PC-9 (cell line): ENCODE measurements around the gene DLGAP1. TPM values are rescaled to one million over a fixed set of nuclear protein-coding genes. Genes with fewer than 3 reads are reported as not detected.

Experiments
- BruUV-seq: library from RNA; stranded (reverse); fragments of 400-500 nt; replicated peaks from 2 replicates; lab custom pipeline; 2021; lab: Mats Ljungman, UMichigan
- CTCF ChIA-PET: fragments of 300-600 bp; sonication (Branson Sonifier 250); formaldehyde crosslinking; loops from one replicate; lab custom pipeline; 2022; ENCODE audit warnings: antibody characterized with exemption; lab: Charles Lee
- POLR2A ChIA-PET: fragments of 300-600 bp; sonication (Branson Sonifier 250); formaldehyde crosslinking; loops from one replicate; lab custom pipeline; 2022; ENCODE audit warnings: antibody characterized with exemption; ENCODE audit not compliant: unreplicated experiment; lab: Charles Lee
- DNase-seq, 2 experiments: peaks; one replicate each; pipeline versions ENCODE4 v3.0.0 to v3.0.0-alpha.2; 2015 to 2022; ENCODE audit warnings: mixed read lengths in 1 of 2
- H2AFZ ChIP-seq: fragments of 200-600 bp; sonication (generic); 2 replicates; pipeline ENCODE4 v1.8.1; 2017; ENCODE audit warnings: antibody characterized with exemption
- H3F3A ChIP-seq: fragments of 200-600 bp; sonication (generic); 2 replicates; pipeline ENCODE4 v1.8.1; 2017; ENCODE audit warnings: antibody characterized with exemption, mild to moderate bottlenecking, low read depth; ENCODE audit not compliant: insufficient read depth
- H3K27ac ChIP-seq: fragments of 200-600 bp; sonication (generic); 2 replicates; pipeline ENCODE4 v1.6.1; 2016; ENCODE audit warnings: mixed run types
- H3K27me3 ChIP-seq: fragments of 200-600 bp; sonication (generic); 2 replicates; pipeline ENCODE4 v1.6.1; 2016; ENCODE audit warnings: low read depth, mixed run types; ENCODE audit not compliant: insufficient read depth
- H3K36me3 ChIP-seq: fragments of 200-600 bp; sonication (generic); 2 replicates; pipeline ENCODE4 v1.6.1; 2016; ENCODE audit warnings: low read depth, mixed run types
- H3K4me1 ChIP-seq: fragments of 200-600 bp; sonication (generic); replicated peaks from 2 replicates; pipeline ENCODE4 v1.6.1; 2016; ENCODE audit warnings: mixed run types; ENCODE audit not compliant: insufficient read depth
- H3K4me2 ChIP-seq: fragments of 200-600 bp; sonication (generic); 2 replicates; pipeline ENCODE4 v1.6.1; 2017; ENCODE audit warnings: mixed run types
- H3K4me3 ChIP-seq: fragments of 200-600 bp; sonication (generic); 2 replicates; pipeline ENCODE4 v1.6.1; 2016; ENCODE audit warnings: mixed run types
- H3K79me2 ChIP-seq: fragments of 200-600 bp; sonication (generic); 2 replicates; pipeline ENCODE4 v1.6.1; 2017; ENCODE audit warnings: low read depth, mixed run types
- H3K9me2 ChIP-seq: fragments of 200-600 bp; sonication (generic); 2 replicates; pipeline ENCODE4 v1.8.1; 2017; ENCODE audit warnings: mild to moderate bottlenecking; ENCODE audit not compliant: insufficient read depth
- H3K9me3 ChIP-seq: fragments of 200-600 bp; sonication (generic); 2 replicates; pipeline ENCODE4 v1.8.1; 2016; ENCODE audit warnings: low read depth; ENCODE audit not compliant: insufficient read depth
- H4K20me1 ChIP-seq: fragments of 200-600 bp; sonication (generic); 2 replicates; pipeline ENCODE4 v1.8.1; 2017; ENCODE audit not compliant: insufficient read depth
- CTCF ChIP-seq: fragments of 200-600 bp; sonication (generic); conservative IDR thresholded peaks from 2 replicates; pipeline ENCODE4 v1.6.1; 2017; ENCODE audit warnings: mixed run types, antibody characterized with exemption, mild to moderate bottlenecking, moderate library complexity
- EZH2 ChIP-seq: fragments of 200-600 bp; sonication (generic); IDR thresholded peaks from 2 replicates; pipeline ENCODE4 v1.8.0; 2017; ENCODE audit warnings: antibody characterized with exemption, low read depth
- intact Hi-C: fragments of 100-400 bp; cut with micrococcal nuclease; formaldehyde crosslinking; loops from one replicate; pipeline ENCODE4 v1.10.0; 2022; ENCODE audit not compliant: unreplicated experiment
- total RNA-seq: library from RNA; stranded (reverse); gene quantifications from 2 replicates; pipeline ENCODE4 v1.2.3, GENCODE V29; 2021

Gene DLGAP1
- total RNA-seq, 1 experiment from 2014 or later = not detected

DNA sequence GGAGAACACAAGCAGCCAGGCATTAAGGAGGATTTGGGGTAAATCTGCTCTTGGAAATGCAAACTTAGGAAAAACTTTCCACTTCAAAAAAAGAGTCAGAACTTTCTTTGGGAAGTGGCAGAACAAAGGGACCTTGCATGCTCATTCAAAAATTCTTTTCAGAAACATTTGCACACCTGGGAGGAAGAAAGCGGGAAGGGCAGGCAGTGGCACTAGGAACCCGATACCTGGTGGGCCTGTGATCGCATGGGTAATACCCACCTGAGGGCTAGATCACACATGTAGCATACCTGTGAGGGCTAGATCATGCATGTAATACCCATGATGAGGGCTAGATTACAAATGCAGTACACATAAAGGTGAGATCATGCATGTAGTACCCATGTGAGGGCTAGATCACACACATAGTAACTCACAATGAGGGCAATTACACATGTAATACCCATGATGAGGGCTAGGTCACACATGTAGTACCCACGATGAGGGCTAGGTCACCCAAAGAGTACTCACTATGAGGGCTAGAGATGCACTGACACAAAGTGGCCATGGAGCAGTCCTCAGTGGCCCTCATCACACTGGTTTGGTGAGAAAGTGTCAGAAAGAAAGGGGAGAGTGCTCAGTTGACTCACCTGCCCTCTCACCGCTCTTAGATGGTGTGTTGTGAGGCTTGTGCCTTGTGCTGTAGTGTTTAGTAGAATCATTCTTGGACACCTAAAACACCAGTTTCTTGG lies 212.5 kb downstream of the DLGAP1 start:
- no TSS peak for BruUV-seq
- TF ChIP-seq CTCF (no peak), EZH2 (no peak)
- intact Hi-C loops = no loop called here
- no peaks in the 10 kb centered on the region for H3K9me3 ChIP-seq
- POLR2A ChIA-PET = no interaction called here
- no peak for DNase-seq
- H3K27me3 ChIP-seq = peaks cover 49% of the 10 kb centered on the region
- no peak overlapping the region for H3K4me3 ChIP-seq
- H3K27ac ChIP-seq = no peak overlapping the region
- H3K4me2 ChIP-seq = no peak overlapping the region
- H3K4me1 ChIP-seq = no peaks in the 10 kb centered on the region
- no peaks in the 10 kb centered on the region for H3K79me2 ChIP-seq
- H2AFZ ChIP-seq = no peak overlapping the region
- H4K20me1 ChIP-seq = no peaks in the 10 kb centered on the region
- CTCF ChIA-PET = no interaction called here
- H3K36me3 ChIP-seq = no peaks in the 10 kb centered on the region
- H3K9me2 ChIP-seq = no peaks in the 10 kb centered on the region
- no peaks in the 10 kb centered on the region for H3F3A ChIP-seq

- Histone ChIP-seq H3K4me2 (no peak overlapping the region), H3K36me3 (no peaks in the 10 kb centered on the region), H3K4me1 (no peaks in the 10 kb centered on the region), H3K9me3 (no peaks in the 10 kb centered on the region), H3F3A (no peaks in the 10 kb centered on the region), H3K79me2 (no peaks in the 10 kb centered on the region), H3K27me3 (peaks cover 50% of the 10 kb centered on the region), H4K20me1 (no peaks in the 10 kb centered on the region), H2AFZ (no peak overlapping the region), H3K4me3 (no peak overlapping the region), H3K9me2 (no peaks in the 10 kb centered on the region), H3K27ac (no peak overlapping the region)
- DNase-seq = no peak
- no peak for TF ChIP-seq CTCF
- no peak for TF ChIP-seq EZH2
- POLR2A ChIA-PET = no interaction called here
- CTCF ChIA-PET = no interaction called here
- intact Hi-C loops = no loop called here
- no TSS peak for BruUV-seq
Measured at GRCh38 chr18:4241090-4241617, 214.0 kb downstream of the DLGAP1 start.

DNA sequence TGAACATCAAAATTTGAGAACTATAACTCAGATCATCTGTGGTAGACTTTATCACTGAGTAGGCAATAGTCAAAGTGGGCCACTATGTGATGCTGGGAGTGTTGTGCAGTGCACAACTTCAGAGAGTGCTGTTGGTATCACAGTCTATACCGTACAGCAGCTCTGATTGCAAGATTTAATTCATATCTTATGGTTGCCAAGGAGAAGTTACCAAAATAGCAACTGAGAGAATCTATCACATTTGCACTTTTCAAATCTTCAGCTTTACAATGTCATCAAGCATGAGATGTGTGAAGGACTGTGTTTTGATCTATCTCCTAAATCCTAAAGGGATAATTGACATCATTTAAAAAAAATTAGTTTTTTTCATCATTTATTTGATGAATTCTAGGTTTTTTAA lies 216.1 kb downstream of the DLGAP1 start:
- ChIA-PET POLR2A (no interaction called here), CTCF (no interaction called here)
- no peaks in the 10 kb centered on the region for H3K36me3 ChIP-seq
- no peaks in the 10 kb centered on the region for H3K79me2 ChIP-seq
- H3F3A ChIP-seq = no peaks in the 10 kb centered on the region
- TF ChIP-seq CTCF = no peak
- TF ChIP-seq EZH2 = no peak
- H4K20me1 ChIP-seq = 0 out of 2 replicates have a peak, but pooled peaks cover 3% of the 10 kb centered on the region
- no peak overlapping the region for H3K4me2 ChIP-seq
- intact Hi-C loops = no loop called here
- H3K9me3 ChIP-seq = no peaks in the 10 kb centered on the region
- no peaks in the 10 kb centered on the region for H3K9me2 ChIP-seq
- H3K27me3 ChIP-seq = peaks cover 36% of the 10 kb centered on the region
- H3K4me1 ChIP-seq = no peaks in the 10 kb centered on the region
- H2AFZ ChIP-seq = no peak overlapping the region
- H3K27ac ChIP-seq = no peak overlapping the region
- BruUV-seq = no TSS peak
- DNase-seq = no peak
- H3K4me3 ChIP-seq = no peak overlapping the region
